Body of pancreas (tissue), 4 donors: ENCODE results near the gene FOSB.
"Not testable (repeated sequence)": the region's sequence is repeated elsewhere in the genome, so short reads cannot be mapped to it uniquely, and the experiment has no call there.

ENCODE experiments used
- POLR2A ChIP-seq, 3 donors: fragments of 450-650 bp; IDR thresholded peaks; one replicate each; pipeline ENCODE4 v1.6.1; 2016; ENCODE audit warnings: antibody characterized with exemption in 3 of 3, mild to moderate bottlenecking in 2 of 3
- TF ChIP-seq, protein P1 (sequence below), 7 experiments: fragments of 450-650 bp in 4 of 7; fragments of 200-600 bp in 3 of 7; sonication (generic) in 3 of 7; IDR thresholded peaks; one replicate each; pipeline ENCODE4 v1.5.1; 2016 to 2019; ENCODE audit warnings: antibody characterized with exemption in 7 of 7

- not testable (repeated sequence) for TF ChIP-seq POLR2A (IDR thresholded peaks at IDR 0.05)
- TF ChIP-seq, protein P1, sequence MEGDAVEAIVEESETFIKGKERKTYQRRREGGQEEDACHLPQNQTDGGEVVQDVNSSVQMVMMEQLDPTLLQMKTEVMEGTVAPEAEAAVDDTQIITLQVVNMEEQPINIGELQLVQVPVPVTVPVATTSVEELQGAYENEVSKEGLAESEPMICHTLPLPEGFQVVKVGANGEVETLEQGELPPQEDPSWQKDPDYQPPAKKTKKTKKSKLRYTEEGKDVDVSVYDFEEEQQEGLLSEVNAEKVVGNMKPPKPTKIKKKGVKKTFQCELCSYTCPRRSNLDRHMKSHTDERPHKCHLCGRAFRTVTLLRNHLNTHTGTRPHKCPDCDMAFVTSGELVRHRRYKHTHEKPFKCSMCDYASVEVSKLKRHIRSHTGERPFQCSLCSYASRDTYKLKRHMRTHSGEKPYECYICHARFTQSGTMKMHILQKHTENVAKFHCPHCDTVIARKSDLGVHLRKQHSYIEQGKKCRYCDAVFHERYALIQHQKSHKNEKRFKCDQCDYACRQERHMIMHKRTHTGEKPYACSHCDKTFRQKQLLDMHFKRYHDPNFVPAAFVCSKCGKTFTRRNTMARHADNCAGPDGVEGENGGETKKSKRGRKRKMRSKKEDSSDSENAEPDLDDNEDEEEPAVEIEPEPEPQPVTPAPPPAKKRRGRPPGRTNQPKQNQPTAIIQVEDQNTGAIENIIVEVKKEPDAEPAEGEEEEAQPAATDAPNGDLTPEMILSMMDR (IDR thresholded peaks at IDR 0.05) = not testable (repeated sequence)
Observed at GRCh38 chr19:45429896-45430295, 37.9 kb upstream of the FOSB start.
